ENCODE results near the gene MTA3. TPM values are rescaled to one million over a fixed set of nuclear protein-coding genes. Genes with fewer than 3 reads are reported as not detected.

MTA3 gene
- total RNA-seq, 1 donor from 2014 or later = 26.8 TPM

- POLR2A ChIA-PET = no interaction called here
- Mint-ChIP-seq H3K27ac (no peak overlapping the region), H3K4me1 (peaks cover 3% of the 10 kb centered on the region), H3K27me3 (no peaks in the 10 kb centered on the region), H3K4me3 (no peak overlapping the region), H3K36me3 (ENCODE audit: low read depth) (peaks cover 36% of the 10 kb centered on the region), H3K9me3 (no peaks in the 10 kb centered on the region)
- intact Hi-C loops (cut with micrococcal nuclease) = no loop called here
- ATAC-seq (ENCODE audit: low read depth) = no peak
- TF ChIP-seq CTCF (IDR thresholded peaks at IDR 0.05) = no peak
- no peak for DNase-seq
- CTCF ChIA-PET = no interaction called here
Observed at GRCh38 chr2:42685303-42685702, 116.9 kb downstream of the MTA3 start.

GRCh38 chr2:42693013-42693615 lies 124.7 kb downstream of the MTA3 start:
- no peaks in the 10 kb centered on the region for H3K27me3 Mint-ChIP-seq
- no peaks in the 10 kb centered on the region for H3K9me3 Mint-ChIP-seq
- no peak overlapping the region for H3K27ac Mint-ChIP-seq
- no peak for TF ChIP-seq CTCF (IDR thresholded peaks at IDR 0.05)
- ChIA-PET POLR2A (no interaction called here), CTCF (no interaction called here)
- peaks cover 18% of the 10 kb centered on the region for H3K36me3 Mint-ChIP-seq (ENCODE audit: low read depth)
- DNase-seq = no peak
- ATAC-seq (ENCODE audit: low read depth) = no peak
- no peaks in the 10 kb centered on the region for H3K4me1 Mint-ChIP-seq
- intact Hi-C loops (cut with micrococcal nuclease) = no loop called here
- no peak overlapping the region for H3K4me3 Mint-ChIP-seq

- no peaks in the 10 kb centered on the region for H3K9me3 Mint-ChIP-seq
- POLR2A ChIA-PET = no interaction called here
- H3K27me3 Mint-ChIP-seq = no peaks in the 10 kb centered on the region
- TF ChIP-seq CTCF (IDR thresholded peaks at IDR 0.05) = no peak
- CTCF ChIA-PET = no interaction called here
- intact Hi-C loops (cut with micrococcal nuclease) = no loop called here
- no peak for ATAC-seq (ENCODE audit: low read depth)
- no peaks in the 10 kb centered on the region for H3K4me1 Mint-ChIP-seq
- H3K36me3 Mint-ChIP-seq (ENCODE audit: low read depth) = peaks cover 18% of the 10 kb centered on the region
- no peak for DNase-seq
- no peak overlapping the region for H3K27ac Mint-ChIP-seq
- H3K4me3 Mint-ChIP-seq = no peak overlapping the region
Observed at GRCh38 chr2:42693688-42694479, 125.5 kb downstream of the MTA3 start.

- H3K4me1 Mint-ChIP-seq = no peaks in the 10 kb centered on the region
- CTCF ChIA-PET = no interaction called here
- TF ChIP-seq CTCF (IDR thresholded peaks at IDR 0.05) = no peak
Observed at GRCh38 chr2:42696987-42697386, 128.6 kb downstream of the MTA3 start.

GRCh38 chr2:42698940-42699339 lies 130.5 kb downstream of the MTA3 start:
- no peak for TF ChIP-seq CTCF (IDR thresholded peaks at IDR 0.05)
- ATAC-seq (ENCODE audit: low read depth) = no peak
- H3K36me3 Mint-ChIP-seq (ENCODE audit: low read depth) = peaks cover 22% of the 10 kb centered on the region

More at GRCh38 chr2:42696987-42697386, 128.6 kb downstream of the MTA3 start:
- no peak overlapping the region for H3K4me3 Mint-ChIP-seq
- H3K9me3 Mint-ChIP-seq = no peaks in the 10 kb centered on the region
- DNase-seq (no peak), ATAC-seq (ENCODE audit: low read depth) (no peak)
- H3K36me3 Mint-ChIP-seq (ENCODE audit: low read depth) = peaks cover 12% of the 10 kb centered on the region
- no peaks in the 10 kb centered on the region for H3K27me3 Mint-ChIP-seq
- intact Hi-C loops (cut with micrococcal nuclease) = no loop called here
- POLR2A ChIA-PET = no interaction called here
- no peak overlapping the region for H3K27ac Mint-ChIP-seq

More at GRCh38 chr2:42698940-42699339, 130.5 kb downstream of the MTA3 start:
- ChIA-PET CTCF (no interaction called here), POLR2A (no interaction called here)
- Mint-ChIP-seq H3K27me3 (no peaks in the 10 kb centered on the region), H3K9me3 (no peaks in the 10 kb centered on the region), H3K4me3 (no peak overlapping the region), H3K27ac (no peak overlapping the region), H3K4me1 (no peaks in the 10 kb centered on the region)
- no peak for DNase-seq
- intact Hi-C loops (cut with micrococcal nuclease) = no loop called here

All from activated B cell treated with CpG ODN at 0.5 μM for 24 hours (primary cell).